ENCODE results near the gene KIF13A.
"Not testable (repeated sequence)": the region's sequence is repeated elsewhere in the genome, so short reads cannot be mapped to it uniquely, and the experiment has no call there.

The KIF13A gene

DNA sequence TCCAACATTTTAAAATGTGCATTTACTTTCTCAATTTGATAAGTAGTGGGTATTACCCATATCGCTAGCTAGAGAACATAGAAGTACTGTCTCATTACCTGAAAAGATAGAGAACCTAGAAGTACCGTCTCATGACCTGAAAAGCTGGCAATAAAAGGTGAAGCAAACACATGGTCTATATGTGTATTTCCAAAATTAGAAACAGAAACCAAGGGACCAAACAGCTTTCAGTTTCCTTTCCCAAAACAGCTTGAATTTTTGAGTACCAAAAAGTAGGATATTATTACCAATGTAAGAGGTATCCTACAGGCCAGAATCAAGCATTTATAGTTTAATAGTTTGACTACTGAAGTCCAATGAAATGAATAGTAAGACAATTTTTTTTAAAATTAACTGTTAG, 77.2 kb downstream of the KIF13A start:
- Mint-ChIP-seq H3K4me3 (no peak overlapping the region), H3K27ac (no peak overlapping the region), H3K27me3 (peaks cover 15% of the 10 kb centered on the region), H3K4me1 (no peaks in the 10 kb centered on the region), H3K9me3 (no peaks in the 10 kb centered on the region), H3K36me3 (no peaks in the 10 kb centered on the region)

DNA sequence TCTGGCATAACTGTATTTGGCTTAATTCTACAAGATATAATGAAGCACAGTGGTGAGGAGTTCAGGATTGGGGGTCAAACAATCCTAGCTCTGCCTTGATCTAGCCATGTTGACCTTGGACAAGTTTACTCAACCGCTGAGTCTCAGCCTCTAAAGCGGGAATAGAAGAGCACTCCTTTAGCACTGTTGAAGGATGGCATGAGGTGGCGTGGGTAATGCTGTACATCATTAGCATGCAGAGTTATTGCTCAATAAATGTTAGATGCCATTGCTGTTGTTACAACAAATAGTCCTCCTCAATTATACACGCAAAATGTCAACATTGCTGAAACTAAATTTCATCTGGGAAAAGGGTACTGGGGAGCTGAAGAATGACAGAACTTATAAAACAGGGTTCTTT, 78.6 kb downstream of the KIF13A start:
- no peaks in the 10 kb centered on the region for H3K4me1 Mint-ChIP-seq
- H3K4me3 Mint-ChIP-seq, result no peak overlapping the region
- H3K27me3 Mint-ChIP-seq, result peaks cover 15% of the 10 kb centered on the region
- no peak overlapping the region for H3K27ac Mint-ChIP-seq
- H3K9me3 Mint-ChIP-seq, result no peaks in the 10 kb centered on the region
- no peaks in the 10 kb centered on the region for H3K36me3 Mint-ChIP-seq

DNA sequence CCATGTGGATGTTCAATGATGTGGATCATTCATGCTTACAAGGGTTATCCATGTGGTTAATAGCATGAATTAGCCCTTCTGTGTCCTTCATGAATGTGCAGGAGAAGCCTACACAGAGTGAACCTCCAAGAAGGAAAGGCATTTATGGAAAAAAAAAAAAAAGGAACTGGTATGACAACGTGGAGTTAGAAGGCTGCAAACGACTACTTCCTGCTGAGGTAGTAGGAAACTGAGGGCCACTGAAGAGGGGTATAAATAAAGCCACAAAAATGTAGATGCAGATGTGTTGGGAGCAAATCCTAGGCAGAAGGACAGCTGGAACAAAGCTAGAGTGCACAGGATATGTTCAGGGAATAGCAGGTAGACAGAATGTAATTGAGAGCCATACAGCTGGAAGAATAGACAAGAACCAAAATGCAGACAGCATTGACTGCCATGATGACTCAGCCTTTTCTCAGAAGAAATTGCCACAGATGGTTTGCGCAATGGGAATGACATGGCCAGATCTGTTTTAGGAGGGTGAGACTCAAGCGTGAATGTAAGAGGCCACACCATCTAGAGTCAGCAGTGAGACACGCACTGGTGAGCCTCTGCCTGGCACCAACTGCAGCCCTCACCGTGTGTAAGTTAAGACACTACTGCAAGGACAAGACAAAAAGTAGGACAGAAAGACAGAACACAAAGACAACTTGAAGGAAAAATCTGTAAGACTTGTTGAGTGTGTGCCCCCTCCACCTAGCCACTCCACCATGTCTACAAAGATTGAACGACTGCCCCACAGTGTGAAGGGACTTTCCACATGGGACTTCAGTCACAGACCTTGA, 79.8 kb downstream of the KIF13A start:
- Mint-ChIP-seq H3K27me3 (peaks cover 12% of the 10 kb centered on the region), H3K27ac (no peak overlapping the region), H3K36me3 (no peaks in the 10 kb centered on the region), H3K4me1 (no peaks in the 10 kb centered on the region), H3K4me3 (no peak overlapping the region), H3K9me3 (no peaks in the 10 kb centered on the region)

DNA sequence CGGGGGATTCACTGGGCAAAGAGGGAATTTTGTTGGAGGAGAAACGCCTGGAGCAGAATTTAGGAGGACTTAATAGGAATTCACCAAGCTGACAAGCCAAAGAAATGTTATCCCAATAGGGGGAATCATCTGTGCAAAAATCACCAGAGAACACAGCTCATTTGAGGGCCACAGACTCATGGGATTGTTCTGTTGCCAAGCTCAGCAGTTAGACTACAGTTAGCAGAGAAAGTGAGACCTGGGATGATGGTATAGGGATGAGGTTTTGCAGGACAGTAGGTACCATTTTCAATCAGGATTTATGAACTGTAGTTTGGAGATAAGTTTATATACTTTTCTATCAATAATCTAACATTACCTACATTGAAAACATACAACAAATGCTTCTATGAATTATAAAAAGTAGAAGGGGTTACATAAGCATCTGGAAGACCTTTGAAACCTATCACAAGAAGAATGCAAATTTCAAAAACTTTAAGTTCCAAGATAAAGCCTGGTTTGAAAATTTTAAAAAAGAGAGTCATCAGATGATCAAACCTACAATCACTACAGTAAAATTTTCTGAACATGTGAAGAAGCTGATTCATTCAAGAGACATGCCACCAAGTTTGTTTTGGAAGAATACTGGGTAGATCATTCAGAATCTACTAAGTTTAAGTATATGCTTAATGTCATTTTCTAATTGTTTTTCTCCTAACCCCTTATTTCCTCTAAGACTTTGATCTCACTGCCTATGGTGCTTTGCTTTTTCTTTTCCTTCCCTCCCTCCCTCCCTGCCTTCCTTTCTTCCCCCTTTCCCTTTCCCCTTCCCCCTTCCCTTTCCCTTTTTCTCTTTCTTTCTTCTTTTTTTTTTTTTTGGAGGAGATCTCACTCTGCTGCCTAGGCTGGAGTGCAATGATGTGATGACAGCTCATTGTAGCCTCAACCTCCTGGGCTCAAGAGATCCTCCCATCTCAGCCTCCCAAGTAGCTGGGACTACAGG, 81.5 kb downstream of the KIF13A start:
- Mint-ChIP-seq H3K4me1 (no peaks in the 10 kb centered on the region), H3K27me3 (peaks cover 15% of the 10 kb centered on the region), H3K36me3 (no peaks in the 10 kb centered on the region), H3K9me3 (no peaks in the 10 kb centered on the region), H3K27ac (no peak overlapping the region), H3K4me3 (no peak overlapping the region)

DNA sequence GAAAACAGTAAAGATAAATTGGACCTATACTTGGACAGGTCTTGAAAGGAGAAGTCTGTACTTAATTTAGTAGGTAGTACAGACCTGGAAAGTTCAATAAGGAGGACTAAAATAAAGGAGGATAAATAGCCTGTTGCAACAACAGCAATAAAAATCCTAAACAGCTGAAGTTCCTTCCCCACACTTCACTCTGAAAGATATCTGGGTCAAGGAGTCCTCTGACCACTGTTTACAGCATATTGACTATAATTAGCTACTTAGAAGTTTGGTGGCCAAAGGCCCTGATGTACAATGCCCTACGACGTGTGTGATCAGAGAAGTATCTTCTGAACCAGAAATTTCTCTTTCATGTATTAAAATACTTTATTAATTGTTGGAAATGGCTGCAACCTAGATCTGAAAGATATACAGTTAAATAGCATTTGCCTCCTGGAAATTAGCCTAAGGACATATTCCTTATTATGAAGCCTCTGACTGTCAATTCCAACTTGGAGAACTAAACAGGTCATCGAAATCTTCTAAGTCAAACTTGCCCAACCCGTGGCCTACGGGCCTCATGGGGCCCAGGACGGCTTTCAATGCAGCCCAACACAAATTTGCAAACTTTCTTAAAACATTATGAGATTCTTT, 82.8 kb downstream of the KIF13A start:
- Mint-ChIP-seq H3K36me3 (no peaks in the 10 kb centered on the region), H3K27me3 (peaks cover 16% of the 10 kb centered on the region), H3K27ac (no peak overlapping the region), H3K4me1 (no peaks in the 10 kb centered on the region), H3K4me3 (no peak overlapping the region), H3K9me3 (no peaks in the 10 kb centered on the region)

DNA sequence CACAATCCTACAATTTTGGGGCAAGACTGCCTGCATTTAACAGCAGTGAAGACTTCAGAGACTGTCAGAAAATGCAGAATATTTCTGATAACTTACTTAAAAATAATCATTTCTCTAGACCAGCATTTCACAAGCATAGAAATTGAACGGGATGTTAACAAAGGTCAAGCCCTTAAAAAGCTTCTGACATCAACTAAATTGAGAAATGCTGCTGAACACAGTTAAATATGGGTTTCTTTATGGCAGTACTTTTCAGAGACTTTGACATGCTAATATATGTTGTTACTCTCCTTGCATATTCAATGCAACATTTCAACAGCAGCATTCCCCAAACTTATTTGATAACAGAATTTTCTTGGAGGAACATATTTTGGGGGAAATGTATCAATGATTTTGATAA, 84.5 kb downstream of the KIF13A start:
- Mint-ChIP-seq H3K27ac (no peak overlapping the region), H3K36me3 (no peaks in the 10 kb centered on the region), H3K4me1 (no peaks in the 10 kb centered on the region), H3K9me3 (peaks cover under 1% of the 10 kb centered on the region), H3K4me3 (no peak overlapping the region), H3K27me3 (peaks cover 13% of the 10 kb centered on the region)

DNA sequence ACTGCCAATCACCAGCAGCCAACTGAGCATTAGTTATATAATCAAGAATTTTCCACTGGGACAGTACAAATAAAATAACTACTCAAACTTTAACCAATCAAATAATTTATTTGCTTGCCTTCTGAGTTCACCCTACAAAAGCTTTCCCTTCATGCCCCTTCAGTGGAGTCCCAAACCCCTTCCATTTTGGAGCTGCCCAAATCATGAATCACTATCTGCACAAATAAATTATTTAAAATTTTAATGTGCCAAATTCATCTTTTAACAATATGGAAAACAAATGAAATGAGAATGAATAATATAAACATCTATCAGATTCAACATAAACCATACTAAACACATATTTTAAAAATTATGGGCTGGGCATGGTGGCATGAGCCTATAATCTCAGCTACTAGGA, 85.9 kb downstream of the KIF13A start:
- H3K9me3 Mint-ChIP-seq, result peaks cover 9% of the 10 kb centered on the region

DNA sequence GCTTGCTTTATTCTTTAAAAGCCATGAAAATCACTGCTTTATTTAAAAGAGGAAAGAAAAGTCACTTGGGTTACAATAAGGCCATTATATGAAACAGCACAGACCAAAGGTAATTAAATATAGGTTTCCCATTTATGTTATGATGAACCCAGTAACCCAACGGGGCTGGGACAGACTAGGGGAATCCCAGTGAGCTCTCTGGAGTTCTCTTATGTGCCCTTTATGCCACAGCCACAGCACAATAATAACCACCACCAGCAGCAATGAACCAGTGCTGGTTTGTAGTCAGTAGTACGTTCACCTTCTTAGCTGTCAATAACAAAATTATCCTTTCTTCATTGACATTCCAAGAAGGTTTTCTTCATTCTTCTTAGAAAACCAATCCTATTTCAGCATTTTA, 87.4 kb downstream of the KIF13A start:
- Mint-ChIP-seq H3K27ac (no peak overlapping the region), H3K27me3 (peaks cover 10% of the 10 kb centered on the region), H3K9me3 (peaks cover 9% of the 10 kb centered on the region), H3K36me3 (no peaks in the 10 kb centered on the region), H3K4me3 (no peak overlapping the region), H3K4me1 (no peaks in the 10 kb centered on the region)

More for the DNA sequence above, 85.9 kb downstream of the KIF13A start:
- H3K4me1 Mint-ChIP-seq, result no peaks in the 10 kb centered on the region
- no peak overlapping the region for H3K27ac Mint-ChIP-seq
- no peaks in the 10 kb centered on the region for H3K36me3 Mint-ChIP-seq
- H3K27me3 Mint-ChIP-seq, result peaks cover 10% of the 10 kb centered on the region
- no peak overlapping the region for H3K4me3 Mint-ChIP-seq

DNA sequence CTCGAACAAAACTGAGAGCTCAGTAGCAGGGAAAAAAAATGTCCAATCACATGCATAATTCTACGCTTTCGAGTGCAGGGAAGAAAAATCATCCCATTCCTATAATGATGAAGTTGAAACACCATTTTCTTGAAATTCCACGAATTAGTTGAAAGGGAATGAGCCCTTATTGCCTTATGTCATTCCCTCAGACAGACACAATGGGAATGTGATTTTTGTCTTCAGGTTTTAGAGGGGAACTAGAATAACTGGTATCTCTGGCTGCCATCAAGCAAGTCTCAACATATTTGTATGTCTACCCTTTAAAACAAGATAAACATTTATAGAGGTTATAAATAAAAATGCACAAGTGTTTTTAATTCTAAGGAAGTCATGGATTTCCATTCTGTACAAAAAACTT, 87.9 kb downstream of the KIF13A start:
- peaks cover 10% of the 10 kb centered on the region for H3K27me3 Mint-ChIP-seq
- no peaks in the 10 kb centered on the region for H3K4me1 Mint-ChIP-seq
- H3K36me3 Mint-ChIP-seq, result no peaks in the 10 kb centered on the region
- H3K9me3 Mint-ChIP-seq, result peaks cover 9% of the 10 kb centered on the region
- no peak overlapping the region for H3K27ac Mint-ChIP-seq
- no peak overlapping the region for H3K4me3 Mint-ChIP-seq

DNA sequence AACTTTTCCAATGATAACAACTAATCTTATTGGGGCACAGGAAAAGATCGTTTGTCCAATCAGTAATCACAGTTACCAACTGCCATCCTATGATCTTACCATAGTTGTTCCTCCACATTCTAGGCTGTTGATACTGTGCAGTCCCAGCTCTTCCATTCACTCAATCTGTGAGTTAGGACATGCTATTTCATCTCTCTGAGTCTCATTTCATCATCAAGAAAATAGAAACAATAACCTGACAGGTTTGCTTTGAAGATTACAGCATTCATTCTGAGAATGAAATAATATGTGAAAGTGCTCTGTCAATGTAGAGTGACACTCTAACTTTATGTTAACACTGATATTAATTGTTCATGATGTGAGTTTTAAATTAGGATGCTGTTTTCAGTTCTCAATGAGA, 89.8 kb downstream of the KIF13A start:
- no peaks in the 10 kb centered on the region for H3K4me1 Mint-ChIP-seq
- peaks cover 9% of the 10 kb centered on the region for H3K9me3 Mint-ChIP-seq
- H3K27me3 Mint-ChIP-seq, result peaks cover 10% of the 10 kb centered on the region
- no peak overlapping the region for H3K4me3 Mint-ChIP-seq
- H3K27ac Mint-ChIP-seq, result no peak overlapping the region
- no peaks in the 10 kb centered on the region for H3K36me3 Mint-ChIP-seq

DNA sequence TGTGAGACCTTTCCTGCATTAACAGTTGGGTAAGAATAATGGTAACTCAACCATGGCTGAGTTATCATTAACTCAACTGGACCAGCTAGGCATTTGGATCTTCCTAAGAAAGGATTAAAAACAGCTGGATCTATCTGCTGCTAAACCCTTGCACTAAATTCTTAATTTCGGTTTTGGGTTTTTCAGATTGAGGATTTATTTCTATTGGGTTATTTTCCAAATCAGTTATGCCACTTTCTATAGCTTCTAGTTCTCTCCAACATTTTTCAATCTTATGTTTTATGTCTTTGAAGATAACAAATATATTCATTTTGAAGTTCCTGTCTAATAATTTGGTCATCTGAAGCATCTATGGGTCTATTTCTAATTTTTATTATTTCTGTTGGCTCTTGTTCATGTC, 92.5 kb downstream of the KIF13A start:
- no peak overlapping the region for H3K4me3 Mint-ChIP-seq
- no peaks in the 10 kb centered on the region for H3K4me1 Mint-ChIP-seq
- peaks cover 9% of the 10 kb centered on the region for H3K9me3 Mint-ChIP-seq
- H3K27me3 Mint-ChIP-seq, result peaks cover 15% of the 10 kb centered on the region
- H3K27ac Mint-ChIP-seq, result no peak overlapping the region
- H3K36me3 Mint-ChIP-seq, result no peaks in the 10 kb centered on the region

DNA sequence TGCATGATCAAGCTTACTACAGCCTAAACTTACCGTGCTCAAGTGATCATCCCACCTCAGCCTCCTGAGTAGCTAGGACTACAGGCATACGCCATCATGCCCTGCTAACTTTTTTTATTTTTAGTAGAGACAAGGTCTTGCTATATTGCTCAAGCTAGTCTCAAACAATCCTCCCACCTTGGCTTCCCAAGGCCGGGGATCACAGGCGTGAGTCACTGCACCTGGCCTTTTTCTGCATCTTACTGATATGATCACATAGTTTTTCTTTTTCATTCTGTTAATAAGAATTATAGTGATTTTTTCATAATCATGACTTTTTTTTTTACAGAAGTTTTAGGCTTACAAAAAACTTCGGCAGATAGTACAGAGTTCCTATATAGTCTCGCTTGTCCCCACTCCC, 93.2 kb downstream of the KIF13A start:
- Mint-ChIP-seq H3K4me3 (no peak overlapping the region), H3K9me3 (peaks cover 9% of the 10 kb centered on the region), H3K27ac (no peak overlapping the region), H3K27me3 (peaks cover 15% of the 10 kb centered on the region), H3K36me3 (no peaks in the 10 kb centered on the region), H3K4me1 (no peaks in the 10 kb centered on the region)

DNA sequence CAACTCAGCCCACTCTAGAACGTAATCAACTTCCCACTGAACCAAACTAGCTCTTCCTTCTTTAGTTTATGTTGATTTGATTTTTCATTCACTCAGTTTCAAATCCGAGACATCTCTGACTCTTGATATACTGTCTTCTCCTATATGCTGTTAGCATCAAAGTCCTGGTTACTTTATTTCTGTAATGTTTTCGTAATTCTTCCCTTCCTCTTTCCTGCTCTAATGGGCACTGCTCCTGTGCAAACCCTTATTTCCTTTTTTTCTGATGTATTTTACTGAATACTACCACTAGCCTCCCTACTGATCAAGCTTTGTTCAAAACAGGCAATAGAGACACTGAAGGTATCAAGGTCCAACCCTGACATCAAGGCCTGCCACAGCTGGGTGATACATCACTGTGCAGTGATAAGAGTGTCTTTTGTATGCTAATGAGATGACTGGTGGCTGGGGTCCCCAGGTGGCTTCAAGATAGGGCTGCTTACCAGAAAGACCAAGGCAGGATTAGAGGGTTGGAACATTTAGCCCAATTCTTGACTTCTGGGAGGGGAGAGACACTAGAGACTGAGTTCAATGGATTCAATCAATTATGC, 95.2 kb downstream of the KIF13A start:
- Mint-ChIP-seq H3K36me3 (no peaks in the 10 kb centered on the region), H3K27ac (no peak overlapping the region), H3K4me1 (no peaks in the 10 kb centered on the region), H3K27me3 (peaks cover 11% of the 10 kb centered on the region), H3K4me3 (no peak overlapping the region), H3K9me3 (peaks cover 1% of the 10 kb centered on the region)

DNA sequence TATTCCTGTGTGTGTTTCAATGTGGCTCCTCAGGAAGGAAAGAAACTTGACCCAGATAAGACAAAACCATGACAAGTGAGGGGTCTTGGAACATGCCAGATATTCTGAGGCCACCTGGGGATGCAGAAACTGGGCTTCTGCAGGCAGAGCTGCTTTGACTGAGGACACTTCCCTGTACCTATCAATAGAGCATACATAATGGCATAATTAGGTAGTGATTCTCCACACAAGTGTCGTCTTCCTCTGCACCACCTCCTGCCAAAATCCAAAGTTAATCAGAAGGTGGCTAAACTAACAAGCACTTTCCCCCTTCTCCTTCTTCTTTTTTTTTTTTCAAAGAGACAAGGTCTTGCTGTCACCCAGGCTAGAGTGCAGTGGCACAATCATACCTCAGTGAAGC, 97.1 kb downstream of the KIF13A start:
- H3K4me1 Mint-ChIP-seq, result peaks cover 2% of the 10 kb centered on the region
- peaks cover 12% of the 10 kb centered on the region for H3K27me3 Mint-ChIP-seq
- H3K9me3 Mint-ChIP-seq, result no peaks in the 10 kb centered on the region
- no peaks in the 10 kb centered on the region for H3K36me3 Mint-ChIP-seq
- H3K4me3 Mint-ChIP-seq, result no peak overlapping the region
- no peak overlapping the region for H3K27ac Mint-ChIP-seq

DNA sequence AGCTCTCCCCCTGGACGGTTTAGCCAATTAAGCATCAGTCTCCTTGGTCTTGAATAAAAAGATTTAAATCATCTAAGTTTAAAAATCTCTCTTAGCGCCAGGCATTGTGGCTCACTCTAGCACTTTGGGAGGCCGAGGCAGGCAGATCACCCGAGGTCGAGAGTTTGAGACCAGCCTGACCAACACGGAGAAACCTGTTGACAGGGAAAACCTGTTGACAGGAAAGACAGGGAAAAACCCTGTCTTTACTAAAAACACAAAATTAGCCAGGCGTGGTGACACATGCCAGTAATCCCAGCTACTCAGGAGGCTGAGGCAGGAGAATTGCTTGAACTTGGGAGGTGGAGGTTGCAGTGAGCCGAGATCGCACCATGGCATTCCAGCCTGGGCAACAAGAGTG, 97.7 kb downstream of the KIF13A start:
- H3K27me3 Mint-ChIP-seq, result peaks cover 12% of the 10 kb centered on the region
- H3K9me3 Mint-ChIP-seq, H3K4me1 Mint-ChIP-seq, H3K36me3 Mint-ChIP-seq, H3K4me3 Mint-ChIP-seq, H3K27ac Mint-ChIP-seq: not testable (repeated sequence)
